Measurements from ENCODE around the gene TRIM59.
"Not testable (repeated sequence)": the region's sequence is repeated elsewhere in the genome, so short reads cannot be mapped to it uniquely, and the experiment has no call there.

The TRIM59 gene

GRCh38 chr3:160454995-160455394 is 5.4 kb upstream of the TRIM59 start:
- no peak for DNase-seq

- DNase-seq: not testable (repeated sequence)
Observed at GRCh38 chr3:160452251-160452650, 2.7 kb upstream of the TRIM59 start.

- no peak for DNase-seq
Observed at GRCh38 chr3:160451602-160452001, 2.0 kb upstream of the TRIM59 start.

- no peak for DNase-seq
Observed at GRCh38 chr3:160450846-160451245, 1.3 kb upstream of the TRIM59 start.

- DNase-seq: peak in 5 of 14 donors; percentile 36 to 83 (median 75)
Observed at GRCh38 chr3:160448845-160449635, 546 bp downstream of the TRIM59 start.

- DNase-seq: no peak
Observed at GRCh38 chr3:160447544-160447943, 2.0 kb downstream of the TRIM59 start.

- no peak for DNase-seq
Observed at GRCh38 chr3:160446522-160447056, 3.0 kb downstream of the TRIM59 start.

GRCh38 chr3:160445854-160446253 is 3.7 kb downstream of the TRIM59 start:
- no peak for DNase-seq

- DNase-seq: no peak
Observed at GRCh38 chr3:160444411-160444810, 5.2 kb downstream of the TRIM59 start.

- DNase-seq: no peak
Observed at GRCh38 chr3:160440687-160441086, 8.9 kb downstream of the TRIM59 start.

GRCh38 chr3:160437083-160437455 is 12.5 kb downstream of the TRIM59 start:
- DNase-seq: no peak

- no peak for DNase-seq
Observed at GRCh38 chr3:160435747-160436146, 13.8 kb downstream of the TRIM59 start.

GRCh38 chr3:160435095-160435494 is 14.5 kb downstream of the TRIM59 start:
- DNase-seq: no peak

GRCh38 chr3:160434071-160434470 is 15.5 kb downstream of the TRIM59 start:
- no peak for DNase-seq

- no peak for DNase-seq
Observed at GRCh38 chr3:160427832-160428424, 21.7 kb downstream of the TRIM59 start.

- DNase-seq: no peak
Observed at GRCh38 chr3:160417311-160417710, 32.3 kb downstream of the TRIM59 start.

GRCh38 chr3:160413613-160414248 is 35.9 kb downstream of the TRIM59 start:
- peak in 10 of 14 donors; percentile 5 to 48 (median 22) for DNase-seq

- DNase-seq: no peak
Observed at GRCh38 chr3:160412477-160412876, 37.1 kb downstream of the TRIM59 start.

GRCh38 chr3:160409812-160410610 is 39.6 kb downstream of the TRIM59 start:
- no peak for DNase-seq

- no peak for DNase-seq
Observed at GRCh38 chr3:160403796-160404470, 45.7 kb downstream of the TRIM59 start.

- DNase-seq: no peak
Observed at GRCh38 chr3:160403028-160403545, 46.5 kb downstream of the TRIM59 start.
